B cell (primary cell): ENCODE data around the gene OPA1. TPM values are rescaled to one million over a fixed set of nuclear protein-coding genes. Genes with fewer than 3 reads are reported as not detected.

Experiments
- ATAC-seq: fragments of 200-7000 bp; cut with Tn5 transposase; one replicate; pipeline ENCODE4 v1.10.0; 2021; ENCODE audit warnings: low read depth, mild to moderate bottlenecking, moderate number of reproducible peaks, moderate library complexity
- CTCF ChIA-PET: fragments of 350-600 bp; sonication (Branson Sonifier 250); formaldehyde crosslinking; loops from one replicate; lab custom pipeline; 2021; ENCODE audit warnings: antibody characterized with exemption, inconsistent platforms; lab: Charles Lee
- POLR2A ChIA-PET: fragments of 350-600 bp; sonication (Branson Sonifier 250); formaldehyde crosslinking; loops from one replicate; lab custom pipeline; 2021; ENCODE audit warnings: antibody characterized with exemption; lab: Charles Lee
- DNase-seq: peaks from one replicate; pipeline ENCODE4 v3.0.0; 2013
- H2AFZ ChIP-seq: 2 replicates; pipeline ENCODE4 v1.6.1; 2012; ENCODE audit warnings: mild to moderate bottlenecking, low read depth, low read length; ENCODE audit not compliant: insufficient read depth, poor library complexity, severe bottlenecking
- H3K27ac ChIP-seq, 2 donors: 1 replicate in 1 of 2; 2 replicates in 1 of 2; pipeline ENCODE4 v1.5.1; 2012 to 2013; ENCODE audit warnings: low read length in 2 of 2, mild to moderate bottlenecking in 2 of 2, moderate library complexity in 1 of 2
- H3K27me3 ChIP-seq, 4 experiments: fragments of 200-600 bp in 1 of 4; sonication (generic) in 1 of 4; replicated peaks in 1 of 4; 1 replicate in 2 of 4; 2 replicates in 2 of 4; pipeline versions ENCODE4 v1.6.1 to v1.7.0; 2013 to 2016; ENCODE audit warnings: low read length in 3 of 4, mild to moderate bottlenecking in 2 of 4, mixed read lengths in 1 of 4, moderate library complexity in 1 of 4; ENCODE audit not compliant: insufficient read depth in 4 of 4, control insufficient read depth in 3 of 4; ENCODE audit errors: control extremely low read depth in 1 of 4
- H3K36me3 ChIP-seq, 2 experiments: replicated peaks in 1 of 2; 1 replicate in 1 of 2; 2 replicates in 1 of 2; pipeline versions ENCODE4 v1.6.1 to v1.7.1; 2013; ENCODE audit warnings: low read length in 1 of 2; ENCODE audit not compliant: insufficient read depth in 2 of 2, control insufficient read depth in 1 of 2; ENCODE audit errors: control extremely low read depth in 1 of 2, extremely low read depth in 1 of 2
- H3K4me1 ChIP-seq, 2 donors: fragments of 200-600 bp in 1 of 2; sonication (generic) in 1 of 2; 1 replicate in 1 of 2; 2 replicates in 1 of 2; pipeline versions ENCODE4 v1.5.1 to v1.6.1; 2013 to 2017; ENCODE audit warnings: low read length in 2 of 2; ENCODE audit not compliant: control insufficient read depth in 2 of 2, insufficient read depth in 2 of 2
- H3K4me2 ChIP-seq: replicated peaks from 2 replicates; pipeline ENCODE3; 2012; ENCODE audit warnings: mild to moderate bottlenecking, low read depth, low read length; ENCODE audit not compliant: poor library complexity, severe bottlenecking
- H3K4me3 ChIP-seq, 5 experiments: fragments of 200-600 bp in 1 of 5; sonication (generic) in 1 of 5; 1 replicate in 3 of 5; 2 replicates in 2 of 5; pipeline versions ENCODE4 v1.5.1 to v1.7.0; 2011 to 2016; ENCODE audit warnings: low read length in 4 of 5, mild to moderate bottlenecking in 4 of 5, low read depth in 2 of 5, control low read depth in 1 of 5, moderate library complexity in 1 of 5; ENCODE audit not compliant: insufficient read depth in 1 of 5; ENCODE audit errors: control extremely low read depth in 1 of 5, extremely low read depth in 1 of 5
- H3K79me2 ChIP-seq: fragments of 200-600 bp; sonication (generic); one replicate; pipeline ENCODE4 v1.6.0; 2016; ENCODE audit warnings: low read length; ENCODE audit not compliant: control insufficient read depth, insufficient read depth
- H3K9ac ChIP-seq: fragments of 200-600 bp; sonication (generic); 2 replicates; pipeline ENCODE4 v1.6.1; 2017; ENCODE audit warnings: mild to moderate bottlenecking, low read length, moderate library complexity
- H3K9me3 ChIP-seq, 3 donors: one replicate each; pipeline versions ENCODE4 v1.6.1 to v1.7.1; 2013; ENCODE audit warnings: low read length in 2 of 3; ENCODE audit not compliant: control insufficient read depth in 2 of 3, insufficient read depth in 1 of 3; ENCODE audit errors: control extremely low read depth in 1 of 3
- H4K20me1 ChIP-seq: 2 replicates; pipeline ENCODE4 v1.6.0; 2012; ENCODE audit warnings: mild to moderate bottlenecking, low read length; ENCODE audit not compliant: insufficient read depth, control insufficient read depth, poor library complexity, severe bottlenecking
- H3K27ac Mint-ChIP-seq: one replicate; pipeline ENCODE4 v1.8.0; 2021; ENCODE audit warnings: mixed read lengths
- H3K27me3 Mint-ChIP-seq: one replicate; pipeline ENCODE4 v1.8.0; 2021; ENCODE audit warnings: mixed read lengths
- H3K4me1 Mint-ChIP-seq: one replicate; pipeline ENCODE4 v1.8.0; 2021; ENCODE audit warnings: mixed read lengths
- H3K4me3 Mint-ChIP-seq: one replicate; pipeline ENCODE4 v1.8.0; 2021; ENCODE audit warnings: mixed read lengths
- H3K9me3 Mint-ChIP-seq: one replicate; pipeline ENCODE4 v1.8.0; 2022; ENCODE audit warnings: mixed read lengths; ENCODE audit not compliant: insufficient read depth
- CTCF ChIP-seq: fragments of 200-600 bp; IDR thresholded peaks from one replicate; pipeline ENCODE4 v1.8.0; 2022; ENCODE audit warnings: antibody characterized with exemption, mild to moderate bottlenecking
- EZH2 ChIP-seq: IDR thresholded peaks from 2 replicates; pipeline ENCODE4 v1.6.1; 2012; ENCODE audit warnings: borderline replicate concordance, low read depth, mild to moderate bottlenecking, moderate library complexity, low read length; ENCODE audit not compliant: insufficient read depth, poor library complexity, severe bottlenecking
- whole genome bisulfite sequencing: methylation state at CpG from one replicate; pipeline ENCODE4 v1.1.5; 2013; ENCODE audit warnings: missing lambda C conversion rate; ENCODE audit not compliant: insufficient coverage; 5-methylcytosine and 5-hydroxymethylcytosine counted together
- intact Hi-C: fragments of 100-400 bp; cut with micrococcal nuclease; formaldehyde crosslinking; loops from one replicate; pipeline ENCODE4 v1.10.0; 2022
- polyA plus RNA-seq: library from polyadenylated mRNA; depleted of rRNA; stranded (reverse); fragments of >200 nt; gene quantifications from 2 replicates; pipeline ENCODE4 v1.2.3, GENCODE V29; 2012
- total RNA-seq, 2 donors: library from RNA; stranded (reverse); fragments of 120-200 nt in 1 of 2; gene quantifications; 1 replicate in 1 of 2; 2 replicates in 1 of 2; pipeline versions ENCODE4 v1.2.3 to v1.2.4, GENCODE V29; 2013 to 2022

The OPA1 gene
- total and polyA plus RNA-seq, 2 donors (not counting 1 experiment from before 2014, with no cell fraction given) = 9.1 to 62.8 TPM

GRCh38 chr3:193660171-193660570 is 67.2 kb downstream of the OPA1 start:
- ChIA-PET CTCF (interaction anchor here (9.5 kb wide), 1 partner anchor 479 kb away, joined by 121 read pairs; no protein-coding TSS in a partner anchor), POLR2A (no interaction called here)
- no peak for ATAC-seq
- intact Hi-C loops = no loop called here
- H3K79me2 ChIP-seq = no peaks in the 10 kb centered on the region
- no peaks in the 10 kb centered on the region for H3K4me1 ChIP-seq
- no peak overlapping the region for H3K4me2 ChIP-seq
- no CpG with 5 or more reads among the region's 1 CpG for WGBS
- DNase-seq = no peak
- no peaks in the 10 kb centered on the region for H3K9me3 ChIP-seq
- no peak overlapping the region for H3K27ac Mint-ChIP-seq
- no peaks in the 10 kb centered on the region for H3K27me3 ChIP-seq
- no peak overlapping the region for H3K4me3 ChIP-seq
- H3K27me3 Mint-ChIP-seq = no peaks in the 10 kb centered on the region
- peaks cover 14 to 44% of the 10 kb centered on the region in 2 experiments for H3K36me3 ChIP-seq
- no peaks in the 10 kb centered on the region for H3K9me3 Mint-ChIP-seq
- no peaks in the 10 kb centered on the region for H3K4me1 Mint-ChIP-seq
- H2AFZ ChIP-seq = no peak overlapping the region
- H4K20me1 ChIP-seq = no peaks in the 10 kb centered on the region
- no peak overlapping the region for H3K9ac ChIP-seq
- no peak for TF ChIP-seq EZH2
- no peak for TF ChIP-seq CTCF
- no peak overlapping the region for H3K27ac ChIP-seq
- no peak overlapping the region for H3K4me3 Mint-ChIP-seq

DNA sequence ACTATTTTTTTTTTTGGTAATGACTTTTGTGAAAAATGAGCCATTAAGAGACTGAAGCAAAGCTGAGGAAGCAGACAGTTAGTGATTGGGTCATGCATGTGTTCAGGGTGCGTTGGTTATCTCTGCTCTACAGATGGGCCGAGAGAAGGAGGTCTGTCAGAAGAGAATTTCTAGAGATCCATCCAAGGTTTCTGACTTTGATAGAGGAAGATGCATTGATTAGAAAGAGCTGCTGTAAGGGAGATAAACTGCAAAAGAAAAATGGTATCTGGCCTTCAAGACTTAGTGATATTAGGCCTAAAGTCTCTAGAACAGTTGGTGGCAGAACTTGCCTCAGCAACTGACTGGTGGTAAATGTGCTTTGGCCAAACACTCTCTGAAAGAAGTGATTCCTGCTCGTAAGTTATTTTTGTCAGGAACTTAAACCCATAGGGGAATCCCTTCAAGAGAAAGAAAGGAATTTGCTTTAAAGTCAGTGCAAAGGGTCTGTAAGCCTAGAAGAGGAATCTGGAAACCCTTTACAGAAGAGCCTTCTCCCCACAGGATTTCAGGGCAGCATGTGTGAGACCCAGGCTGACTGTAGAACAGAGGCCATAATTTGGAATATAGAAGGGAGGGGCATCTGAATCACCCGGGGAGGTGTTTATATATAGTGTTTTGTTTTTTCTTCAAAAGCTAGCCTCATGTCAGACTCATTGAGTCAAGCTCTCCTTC is 67.8 kb downstream of the OPA1 start:
- H3K4me3 Mint-ChIP-seq = no peak overlapping the region
- ChIA-PET POLR2A (no interaction called here), CTCF (interaction anchor here (0.6 to 10.5 kb wide), 6 partner anchors 120 to 683 kb away, joined by 3 to 193 read pairs (median 11); no protein-coding TSS in a partner anchor)
- H3K4me1 ChIP-seq = no peaks in the 10 kb centered on the region
- no peak overlapping the region for H3K27ac Mint-ChIP-seq
- no peak overlapping the region for H2AFZ ChIP-seq
- no peak for TF ChIP-seq EZH2
- TF ChIP-seq CTCF = no peak
- no peak overlapping the region for H3K9ac ChIP-seq
- H3K9me3 ChIP-seq = no peaks in the 10 kb centered on the region
- H3K27me3 ChIP-seq = no peaks in the 10 kb centered on the region
- intact Hi-C loops = no loop called here
- H3K79me2 ChIP-seq = no peaks in the 10 kb centered on the region
- no peaks in the 10 kb centered on the region for H3K9me3 Mint-ChIP-seq
- H3K4me3 ChIP-seq = no peak overlapping the region
- no peak overlapping the region for H3K27ac ChIP-seq
- no peaks in the 10 kb centered on the region for H3K27me3 Mint-ChIP-seq
- no peaks in the 10 kb centered on the region for H3K4me1 Mint-ChIP-seq
- no peak overlapping the region for H3K4me2 ChIP-seq
- H4K20me1 ChIP-seq = no peaks in the 10 kb centered on the region
- ATAC-seq (no peak), DNase-seq (no peak)
- 100% methylated on average over 3 of the region's 4 CpGs for WGBS
- peaks cover 14 to 42% of the 10 kb centered on the region in 2 experiments for H3K36me3 ChIP-seq
